Endothelial cell of umbilical vein (primary cell): ENCODE measurements around the gene FCRL2. TPM values are rescaled to one million over a fixed set of nuclear protein-coding genes. Genes with fewer than 3 reads are reported as not detected.

ENCODE experiments used
- BruUV-seq: library from RNA; stranded (reverse); fragments of 400-500 nt; replicated peaks from 2 replicates; lab custom pipeline; 2021; lab: Mats Ljungman, UMichigan
- CTCF ChIA-PET: fragments of 300-600, 350-600 bp; sonication (Branson Sonifier 250); formaldehyde crosslinking; loops from one replicate; lab custom pipeline; 2021; ENCODE audit warnings: antibody characterized with exemption, inconsistent platforms; lab: Charles Lee
- POLR2A ChIA-PET: fragments of 300-600, 350-600 bp; sonication (Branson Sonifier 250); formaldehyde crosslinking; loops from one replicate; lab custom pipeline; 2021; ENCODE audit warnings: antibody characterized with exemption, inconsistent platforms; lab: Charles Lee
- DNase-seq: peaks from one replicate; pipeline ENCODE4 v3.0.0-alpha.2; 2011; ENCODE audit warnings: low read depth, low spot score
- FAIRE-seq: peaks from 2 replicates; lab custom pipeline; 2011; peaks lifted over from hg19 to GRCh38; lab: Jason Lieb, UNC
- H2AFZ ChIP-seq: 2 replicates; pipeline ENCODE4 v1.6.0; 2012; ENCODE audit warnings: low read depth, low read length, control low read depth, inconsistent platforms
- H3K27ac ChIP-seq: 2 replicates; pipeline ENCODE4 v1.5.1; 2011; ENCODE audit warnings: low read depth, mild to moderate bottlenecking, control low read depth, low read length, moderate library complexity; ENCODE audit not compliant: insufficient read depth
- H3K27me3 ChIP-seq, 2 experiments: 2 replicates each; pipeline versions ENCODE4 v1.6.0 to v1.6.1; 2011; ENCODE audit warnings: low read length in 2 of 2, mixed read lengths in 1 of 2; ENCODE audit not compliant: control insufficient read depth in 2 of 2, insufficient read depth in 2 of 2
- H3K36me3 ChIP-seq, 2 experiments: 2 replicates in 1 of 2; 3 replicates in 1 of 2; pipeline ENCODE4 v1.5.1; 2011; ENCODE audit warnings: low read length in 2 of 2, mild to moderate bottlenecking in 1 of 2, moderate library complexity in 1 of 2; ENCODE audit not compliant: control insufficient read depth in 2 of 2, insufficient read depth in 2 of 2; ENCODE audit errors: extremely low read depth in 1 of 2
- H3K4me1 ChIP-seq: 3 replicates; pipeline ENCODE4 v1.5.1; 2011; ENCODE audit warnings: mild to moderate bottlenecking, low read length; ENCODE audit not compliant: control insufficient read depth, insufficient read depth; ENCODE audit errors: extremely low read depth
- H3K4me2 ChIP-seq: 2 replicates; pipeline ENCODE4 v1.6.1; 2011; ENCODE audit warnings: low read length, control low read depth, mixed read lengths; ENCODE audit not compliant: insufficient read depth
- H3K4me3 ChIP-seq, 3 experiments: fragments of 200-600 bp in 1 of 3; sonication (generic), shearing (Covaris generic) in 1 of 3; replicated peaks in 1 of 3; 2 replicates each; pipeline ENCODE4 v1.5.1; 2011 to 2016; ENCODE audit warnings: control low read depth in 3 of 3, low read length in 3 of 3, mild to moderate bottlenecking in 2 of 3, inconsistent platforms in 1 of 3, low read depth in 1 of 3, moderate library complexity in 1 of 3; ENCODE audit not compliant: insufficient read depth in 1 of 3
- H3K79me2 ChIP-seq: 2 replicates; pipeline ENCODE4 v1.6.0; 2012; ENCODE audit warnings: low read length, inconsistent platforms; ENCODE audit not compliant: control insufficient read depth, insufficient read depth
- H3K9ac ChIP-seq: replicated peaks from 2 replicates; pipeline ENCODE3; 2011; ENCODE audit warnings: low read length, control low read depth; ENCODE audit not compliant: insufficient read depth; ENCODE audit errors: extremely low read depth
- H3K9me1 ChIP-seq: replicated peaks from 3 replicates; pipeline ENCODE4 v1.6.0; 2011; ENCODE audit warnings: mild to moderate bottlenecking, low read length; ENCODE audit not compliant: control insufficient read depth, insufficient read depth; ENCODE audit errors: extremely low read depth
- H3K9me3 ChIP-seq: replicated peaks from 2 replicates; pipeline ENCODE4 v1.5.1; 2012; ENCODE audit warnings: low read length, inconsistent platforms; ENCODE audit not compliant: control insufficient read depth, insufficient read depth
- H4K20me1 ChIP-seq: replicated peaks from 2 replicates; pipeline ENCODE3; 2011; ENCODE audit warnings: mild to moderate bottlenecking, low read length; ENCODE audit not compliant: control insufficient read depth, insufficient read depth; ENCODE audit errors: extremely low read depth
- EZH2 ChIP-seq: IDR thresholded peaks from 2 replicates; pipeline ENCODE4 v1.6.1; 2012; ENCODE audit warnings: borderline replicate concordance, low read depth, mild to moderate bottlenecking, moderate library complexity, low read length, inconsistent platforms; ENCODE audit not compliant: severe bottlenecking
- FOS ChIP-seq: IDR thresholded peaks from 2 replicates; pipeline ENCODE4 v1.6.1; 2011; ENCODE audit warnings: mild to moderate bottlenecking, low read length, moderate library complexity, borderline replicate concordance; ENCODE audit not compliant: insufficient read depth
- GATA2 ChIP-seq: IDR thresholded peaks from 2 replicates; pipeline ENCODE4 v1.7.0; 2011; ENCODE audit warnings: low read depth, mild to moderate bottlenecking, moderate library complexity, mixed read lengths, low read length; ENCODE audit not compliant: insufficient read length, insufficient read depth
- JUN ChIP-seq: IDR thresholded peaks from 2 replicates; pipeline ENCODE4 v1.6.1; 2011; ENCODE audit warnings: borderline replicate concordance, low read depth; ENCODE audit not compliant: insufficient read length, insufficient read depth
- POLR2A ChIP-seq: IDR thresholded peaks from 2 replicates; pipeline ENCODE4 v1.6.1; 2012; ENCODE audit warnings: low read depth, mild to moderate bottlenecking, control low read depth, low read length
- dilution Hi-C: fragments of 300-500 bp; cut with MboI; formaldehyde crosslinking; loops from one replicate; pipeline ENCODE4 v1.15.0; 2019; ENCODE audit warnings: low sequenced_read_pairs; ENCODE audit not compliant: extremely low pct_ligation_motif_present
- intact Hi-C: fragments of 100-400 bp; cut with micrococcal nuclease; formaldehyde crosslinking; loops from one replicate; pipeline ENCODE4 v1.10.0; 2022
- polyA plus RNA-seq, 4 experiments: library from polyadenylated mRNA; depleted of rRNA in 3 of 4; stranded (reverse) in 3 of 4; unstranded in 1 of 4; fragments of >200 nt; gene quantifications; 2 replicates each; pipeline versions ENCODE4 v1.2.1 to v1.2.3, GENCODE V29; 2011 to 2012; ENCODE audit warnings: missing spikeins in 1 of 4
- total RNA-seq: library from RNA; stranded (reverse); gene quantifications from 2 replicates; pipeline ENCODE4 v1.2.3, GENCODE V29; 2021
- TF ChIP-seq, protein P1 (sequence below): IDR thresholded peaks from 2 replicates; pipeline ENCODE4 v1.6.1; 2011; ENCODE audit not compliant: insufficient read depth, insufficient read length

The FCRL2 gene
- total and polyA plus RNA-seq, 2 donors (not counting 3 experiments of a cell fraction or from before 2014, with no cell fraction given), result not detected

- dilution Hi-C loops, result no loop called here
- no peak overlapping the region for H2AFZ ChIP-seq
- no peaks in the 10 kb centered on the region for H3K27me3 ChIP-seq
- no peaks in the 10 kb centered on the region for H3K4me1 ChIP-seq
- POLR2A ChIA-PET, result no interaction called here
- FAIRE-seq (no peak), DNase-seq (no peak)
- H3K36me3 ChIP-seq, result no peaks in the 10 kb centered on the region
- no peaks in the 10 kb centered on the region for H3K9me1 ChIP-seq
- H3K79me2 ChIP-seq, result no peaks in the 10 kb centered on the region
- CTCF ChIA-PET, result no interaction called here
- H4K20me1 ChIP-seq, result no peaks in the 10 kb centered on the region
- no peak overlapping the region for H3K4me3 ChIP-seq
- H3K9me3 ChIP-seq, result no peaks in the 10 kb centered on the region
- intact Hi-C loops, result no loop called here
- no peak overlapping the region for H3K9ac ChIP-seq
- H3K4me2 ChIP-seq, result no peak overlapping the region
- BruUV-seq, result no TSS peak
- TF ChIP-seq POLR2A, result no peak
- no peak for TF ChIP-seq FOS
- no peak for TF ChIP-seq EZH2
- no peak overlapping the region for H3K27ac ChIP-seq
Observed at GRCh38 chr1:157803851-157804250, 26.9 kb upstream of the FCRL2 start.

- no peak overlapping the region for H3K4me3 ChIP-seq
- no TSS peak for BruUV-seq
- no peak overlapping the region for H3K9ac ChIP-seq
- POLR2A ChIA-PET, result no interaction called here
- H3K4me2 ChIP-seq, result no peak overlapping the region
- H3K79me2 ChIP-seq, result no peaks in the 10 kb centered on the region
- TF ChIP-seq GATA2, result no peak
- TF ChIP-seq JUN, result no peak
- TF ChIP-seq POLR2A, result no peak
- TF ChIP-seq, protein P1, sequence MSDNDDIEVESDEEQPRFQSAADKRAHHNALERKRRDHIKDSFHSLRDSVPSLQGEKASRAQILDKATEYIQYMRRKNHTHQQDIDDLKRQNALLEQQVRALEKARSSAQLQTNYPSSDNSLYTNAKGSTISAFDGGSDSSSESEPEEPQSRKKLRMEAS, result no peak
- H3K4me1 ChIP-seq, result no peaks in the 10 kb centered on the region
- H3K9me1 ChIP-seq, result no peaks in the 10 kb centered on the region
- no peak for FAIRE-seq
- no peak for DNase-seq
- CTCF ChIA-PET, result no interaction called here
- no peaks in the 10 kb centered on the region for H4K20me1 ChIP-seq
- intact Hi-C loops (no loop called here), dilution Hi-C loops (no loop called here)
- no peak overlapping the region for H3K27ac ChIP-seq
- H3K9me3 ChIP-seq, result no peaks in the 10 kb centered on the region
- H2AFZ ChIP-seq, result no peak overlapping the region
- no peaks in the 10 kb centered on the region for H3K27me3 ChIP-seq
- H3K36me3 ChIP-seq, result no peaks in the 10 kb centered on the region
Observed at GRCh38 chr1:157799996-157800395, 23.1 kb upstream of the FCRL2 start.
